ENCODE data around the gene ELL. TPM values are rescaled to one million over a fixed set of nuclear protein-coding genes. Genes with fewer than 3 reads are reported as not detected.

The ELL gene
- total RNA-seq, 2 experiments from 2014 or later = 20.3 to 20.9 TPM

DNA sequence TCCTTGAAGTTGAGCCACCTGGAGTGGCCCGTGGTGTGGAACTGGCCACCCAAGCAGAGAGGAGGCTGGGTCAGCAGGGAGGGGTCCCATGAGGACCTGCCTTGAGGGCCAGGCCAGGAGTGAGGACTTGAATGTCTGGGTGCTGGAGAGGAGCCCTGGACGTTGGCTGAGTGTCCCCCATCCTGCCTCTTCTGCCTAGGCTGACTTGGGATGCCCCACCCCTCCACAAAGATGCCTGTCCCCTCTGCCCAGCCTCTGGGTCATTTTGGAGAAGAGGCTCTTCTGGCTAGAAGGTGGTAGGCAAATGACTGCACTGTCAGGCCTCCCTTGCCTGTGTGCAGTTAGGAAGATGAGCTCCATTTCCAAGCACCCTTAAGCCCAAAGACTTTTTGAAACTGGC lies 100.9 kb downstream of the ELL start:
- Mint-ChIP-seq H3K27ac (peak overlapping the region; percentile 79), H3K9me3 (no peaks in the 10 kb centered on the region), H3K4me1 (peaks cover 83% of the 10 kb centered on the region), H3K4me3 (peak overlapping the region; percentile 89), H3K36me3 (ENCODE audit: low read depth) (peaks cover 21% of the 10 kb centered on the region), H3K27me3 (peaks cover 24% of the 10 kb centered on the region)
- POLR2A ChIA-PET = no interaction called here
- DNase-seq = no peak
- CTCF ChIA-PET = interaction anchor here (0.7 to 3.8 kb wide), 8 partner anchors 7 to 137 kb away, joined by 3 to 14 read pairs (median 3); partner anchors contain the start of gene KXD1

- Mint-ChIP-seq H3K27ac (peak overlapping the region; percentile 76), H3K9me3 (no peaks in the 10 kb centered on the region), H3K36me3 (ENCODE audit: low read depth) (peaks cover 18% of the 10 kb centered on the region), H3K4me1 (peaks cover 84% of the 10 kb centered on the region), H3K27me3 (peaks cover 28% of the 10 kb centered on the region), H3K4me3 (peak overlapping the region; percentile 89)
- ChIA-PET POLR2A (interaction anchor here (0.6 to 1.9 kb wide), 3 partner anchors 107 to 406 kb away, joined by 3 to 7 read pairs (median 4); partner anchors contain the start of gene JUND), CTCF (interaction anchor here (0.5 to 4.1 kb wide), 23 partner anchors 8 to 1127 kb away, joined by 3 to 22 read pairs (median 3); partner anchors contain the start of genes REX1BD and UPF1)
- DNase-seq = peak; percentile 57
Observed at GRCh38 chr19:18419699-18420460, 102.0 kb downstream of the ELL start.

- H3K27ac Mint-ChIP-seq = peak within 1 kb of the TSS; percentile 85
Observed at GRCh38 chr19:18419195-18419698, 102.6 kb downstream of the ELL start, which contains the start of gene SSBP4. Gene SSBP4, plus strand, starts transcription at chr19:18419398. Its CDS starts 251 bp downstream, at chr19:18419649.

GRCh38 chr19:18418483-18419194 lies 103.2 kb downstream of the ELL start:
- DNase-seq = no peak
- Mint-ChIP-seq H3K9me3 (no peaks in the 10 kb centered on the region), H3K4me3 (peak overlapping the region; percentile 74)

More at GRCh38 chr19:18419195-18419698, 102.6 kb downstream of the ELL start, which contains the start of gene SSBP4:
- no peaks in the 10 kb centered on the region for H3K9me3 Mint-ChIP-seq
- CTCF ChIA-PET = interaction anchor here (0.5 to 4.1 kb wide), 23 partner anchors 8 to 1126 kb away, joined by 3 to 22 read pairs (median 3); partner anchors contain the start of genes REX1BD and UPF1
- peaks cover 84% of the 10 kb centered on the region for H3K4me1 Mint-ChIP-seq
- peaks cover 18% of the 10 kb centered on the region for H3K36me3 Mint-ChIP-seq (ENCODE audit: low read depth)
- POLR2A ChIA-PET = interaction anchor here (0.6 to 1.9 kb wide), 2 partner anchors 138 to 405 kb away, joined by 4 to 7 read pairs; partner anchors contain the start of gene JUND
- peak; percentile 64 for DNase-seq
- H3K4me3 Mint-ChIP-seq = peak within 1 kb of the TSS; percentile 89
- H3K27me3 Mint-ChIP-seq = peaks cover 28% of the 10 kb centered on the region

GRCh38 chr19:18418029-18418482 lies 103.8 kb downstream of the ELL start:
- Mint-ChIP-seq H3K9me3 (no peaks in the 10 kb centered on the region), H3K27ac (peak overlapping the region; percentile 36), H3K4me1 (peaks cover 75% of the 10 kb centered on the region), H3K36me3 (ENCODE audit: low read depth) (peaks cover 12% of the 10 kb centered on the region), H3K27me3 (peaks cover 31% of the 10 kb centered on the region), H3K4me3 (peak overlapping the region; percentile 74)
- ChIA-PET CTCF (interaction anchor here (0.6 to 4.1 kb wide), 9 partner anchors 7 to 593 kb away, joined by 3 to 22 read pairs (median 4); partner anchors contain the start of gene REX1BD), POLR2A (interaction anchor here (0.6 to 1.9 kb wide), 2 partner anchors 99 to 136 kb away, joined by 4 to 7 read pairs; partner anchors contain the start of gene JUND)
- DNase-seq = no peak

More at GRCh38 chr19:18418483-18419194, 103.2 kb downstream of the ELL start:
- ChIA-PET POLR2A (interaction anchor here (0.6 to 1.9 kb wide), 2 partner anchors 100 to 137 kb away, joined by 4 to 7 read pairs; partner anchors contain the start of gene JUND), CTCF (interaction anchor here (0.7 to 4.1 kb wide), 22 partner anchors 8 to 412 kb away, joined by 3 to 22 read pairs (median 3); partner anchors contain the start of genes REX1BD and UPF1)
- Mint-ChIP-seq H3K27ac (peak overlapping the region; percentile 85), H3K27me3 (peaks cover 28% of the 10 kb centered on the region), H3K4me1 (peaks cover 81% of the 10 kb centered on the region), H3K36me3 (ENCODE audit: low read depth) (peaks cover 15% of the 10 kb centered on the region)

- ChIA-PET CTCF (interaction anchor here (0.6 to 4.1 kb wide), 7 partner anchors 22 to 594 kb away, joined by 3 to 22 read pairs (median 3); no protein-coding TSS in a partner anchor), POLR2A (interaction anchor here (0.6 to 1.9 kb wide), 3 partner anchors 99 to 138 kb away, joined by 3 to 7 read pairs (median 4); partner anchors contain the start of gene JUND)
- Mint-ChIP-seq H3K4me3 (peak overlapping the region; percentile 74), H3K9me3 (no peaks in the 10 kb centered on the region), H3K27me3 (peaks cover 36% of the 10 kb centered on the region), H3K36me3 (ENCODE audit: low read depth) (peaks cover 7% of the 10 kb centered on the region), H3K27ac (peak overlapping the region; percentile 51), H3K4me1 (peaks cover 69% of the 10 kb centered on the region)
- no peak for DNase-seq
Observed at GRCh38 chr19:18417250-18418028, 104.4 kb downstream of the ELL start.

DNA sequence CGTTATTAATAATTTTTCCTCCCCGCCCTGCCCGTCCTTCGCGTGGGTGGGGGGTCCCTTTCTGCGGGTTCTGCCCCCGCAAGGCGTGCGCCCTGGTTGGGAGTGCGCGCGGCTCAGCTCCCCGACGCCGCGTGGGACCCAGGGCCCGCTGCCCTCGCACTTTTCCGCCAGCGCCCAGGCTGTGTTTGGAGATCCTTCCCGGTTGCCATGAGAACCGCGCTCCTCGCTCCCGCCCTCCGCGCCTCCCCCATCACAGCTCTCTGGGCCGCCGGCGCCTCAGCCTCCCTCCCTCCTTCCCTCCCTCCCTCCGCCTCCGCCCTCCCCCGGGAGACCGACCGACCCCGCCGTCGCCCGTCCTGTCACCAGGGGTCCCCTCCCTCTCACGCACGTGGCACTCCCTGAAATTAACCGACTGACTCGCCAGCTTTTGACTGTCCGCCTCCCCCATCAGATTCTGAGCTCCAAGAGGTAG lies 105.1 kb downstream of the ELL start:
- ChIA-PET CTCF (interaction anchor here (0.6 to 4.1 kb wide), 6 partner anchors 15 to 139 kb away, joined by 3 to 22 read pairs (median 4); no protein-coding TSS in a partner anchor), POLR2A (interaction anchor here (0.8 kb wide), 1 partner anchor 137 kb away, joined by 3 read pairs; no protein-coding TSS in a partner anchor)
- DNase-seq = peak; percentile 62
- Mint-ChIP-seq H3K27me3 (peaks cover 37% of the 10 kb centered on the region), H3K9me3 (no peaks in the 10 kb centered on the region), H3K27ac (peak overlapping the region; percentile 51), H3K36me3 (ENCODE audit: low read depth) (peaks cover 7% of the 10 kb centered on the region), H3K4me3 (peak overlapping the region; percentile 56), H3K4me1 (peaks cover 63% of the 10 kb centered on the region)

DNA sequence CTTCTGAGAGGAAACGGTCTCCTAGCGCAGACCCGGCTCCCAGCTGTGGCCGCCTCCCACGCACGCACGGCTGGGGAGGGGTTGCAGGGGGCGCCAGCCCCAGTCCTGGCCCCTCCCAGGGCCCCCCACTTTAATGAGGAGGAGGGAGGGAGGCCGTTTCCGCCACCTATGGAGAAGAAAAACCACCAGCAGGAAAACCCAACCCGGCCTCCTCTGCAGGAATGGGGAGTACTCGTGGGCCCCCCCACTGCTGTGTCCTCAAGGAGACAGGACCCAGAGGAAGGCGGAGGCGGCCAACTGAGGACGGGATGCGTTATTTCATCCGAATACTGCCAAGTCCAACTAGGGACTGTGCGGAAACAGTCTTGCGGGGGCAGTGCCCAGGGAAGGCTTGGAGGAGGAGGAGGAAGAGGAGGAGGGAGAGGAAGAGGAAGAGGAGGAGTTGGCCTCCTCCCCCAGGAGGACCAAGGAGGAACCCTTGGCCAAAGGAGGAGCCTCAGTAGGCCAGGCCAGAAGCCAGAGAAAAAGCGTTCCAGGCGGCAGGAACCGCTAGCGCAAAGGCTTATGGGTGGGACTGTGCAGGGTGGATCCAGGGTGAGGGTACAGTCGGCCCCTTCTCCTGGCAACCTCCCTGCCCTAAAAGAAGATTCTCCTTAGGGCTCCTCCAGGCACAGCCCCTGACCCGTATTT lies 106.5 kb downstream of the ELL start:
- Mint-ChIP-seq H3K9me3 (no peaks in the 10 kb centered on the region), H3K4me3 (peak overlapping the region; percentile 56), H3K27ac (peak overlapping the region; percentile 37), H3K27me3 (peaks cover 47% of the 10 kb centered on the region), H3K4me1 (peaks cover 52% of the 10 kb centered on the region), H3K36me3 (ENCODE audit: low read depth) (peaks cover 2% of the 10 kb centered on the region)
- ChIA-PET POLR2A (interaction anchor here (0.7 kb wide), 1 partner anchor 17 kb away, joined by 3 read pairs; no protein-coding TSS in a partner anchor), CTCF (interaction anchor here (1.1 to 4.9 kb wide), 3 partner anchors 13 to 137 kb away, joined by 3 to 21 read pairs (median 14); no protein-coding TSS in a partner anchor)
- no peak for DNase-seq

DNA sequence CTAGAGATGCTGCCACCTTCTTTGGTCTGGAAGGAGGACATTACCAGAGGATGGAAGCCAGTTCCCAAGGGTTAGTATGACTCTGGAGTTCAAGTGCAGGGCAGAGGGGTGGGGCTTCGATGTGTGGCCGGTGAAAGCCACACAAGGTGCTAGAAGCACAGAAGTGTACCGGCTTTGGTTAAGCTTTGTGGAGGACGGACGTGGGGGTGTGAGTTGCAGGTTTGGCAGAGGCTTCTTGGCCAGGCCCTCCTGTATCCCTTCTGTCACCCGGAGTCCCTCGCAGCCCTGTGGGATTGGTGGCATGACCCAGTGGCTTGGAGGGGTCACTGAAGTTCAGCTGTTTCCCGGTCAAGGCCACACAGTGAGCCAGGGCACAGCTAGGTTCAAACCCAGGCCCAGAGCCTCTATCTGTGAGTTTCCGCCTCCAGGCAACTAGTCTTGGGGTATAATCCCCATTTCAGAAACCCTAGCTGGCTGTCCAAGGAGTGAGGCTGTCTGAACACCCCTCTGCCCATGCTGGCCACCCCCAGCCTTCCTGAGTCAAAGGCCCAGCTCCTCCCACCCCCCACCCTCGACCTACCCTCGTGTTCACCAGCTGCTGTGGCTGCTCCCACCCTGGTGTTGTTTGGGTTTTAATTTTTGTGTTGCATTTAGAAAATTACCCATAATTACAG lies 107.2 kb downstream of the ELL start:
- peak; percentile 39 for DNase-seq
- Mint-ChIP-seq H3K36me3 (ENCODE audit: low read depth) (no peaks in the 10 kb centered on the region), H3K9me3 (no peaks in the 10 kb centered on the region), H3K27me3 (peaks cover 47% of the 10 kb centered on the region), H3K4me1 (peaks cover 51% of the 10 kb centered on the region), H3K27ac (peak overlapping the region; percentile 37), H3K4me3 (no peak overlapping the region)
- CTCF ChIA-PET = interaction anchor here (0.5 to 4.9 kb wide), 5 partner anchors 14 to 194 kb away, joined by 3 to 21 read pairs (median 3); no protein-coding TSS in a partner anchor
- POLR2A ChIA-PET = interaction anchor here (0.6 to 0.7 kb wide), 2 partner anchors 17 to 23 kb away, joined by 3 read pairs; no protein-coding TSS in a partner anchor

DNA sequence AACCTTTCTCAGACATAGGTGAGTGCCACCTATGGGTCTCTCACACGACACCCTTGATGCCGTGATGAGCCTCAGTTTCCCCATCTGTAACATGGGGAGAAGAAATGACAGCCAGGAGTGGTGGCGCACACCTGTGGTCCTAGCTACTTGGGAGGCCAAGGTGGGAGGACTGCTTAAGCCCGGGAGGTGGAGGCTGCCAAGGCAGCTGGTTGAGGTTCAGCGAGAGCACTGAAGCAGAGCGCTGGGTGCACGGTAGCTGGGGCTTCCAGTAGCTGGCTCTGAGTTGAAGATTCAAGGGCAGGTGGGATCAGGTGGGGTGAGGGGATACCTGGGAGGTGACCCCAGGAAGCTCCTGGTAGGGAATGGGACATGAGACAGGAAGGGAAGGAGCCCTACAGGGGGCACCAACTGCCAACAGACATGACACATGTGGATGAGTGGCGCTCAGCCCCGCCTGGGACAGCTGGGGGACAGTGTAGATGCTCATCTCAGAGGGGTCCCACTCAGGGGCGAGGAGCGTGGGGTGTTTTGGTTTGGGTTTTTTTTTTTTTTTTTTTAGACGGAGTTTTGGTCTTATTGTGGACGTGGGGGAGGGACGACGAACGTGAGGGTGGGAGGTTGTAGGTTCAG lies 109.1 kb downstream of the ELL start:
- Mint-ChIP-seq H3K36me3 (ENCODE audit: low read depth) (no peaks in the 10 kb centered on the region), H3K4me1 (peaks cover 38% of the 10 kb centered on the region), H3K9me3 (no peaks in the 10 kb centered on the region), H3K27ac (peak overlapping the region; percentile 36), H3K27me3 (peaks cover 35% of the 10 kb centered on the region), H3K4me3 (no peak overlapping the region)
- ChIA-PET CTCF (interaction anchor here (1.2 to 4.9 kb wide), 5 partner anchors 7 to 134 kb away, joined by 3 to 21 read pairs (median 9); partner anchors contain the start of gene SSBP4), POLR2A (no interaction called here)
- no peak for DNase-seq
